HuH-7 (cell line): ENCODE data around the gene ABLIM1.

ENCODE experiments used
- DNase-seq: peaks from one replicate; pipeline ENCODE4 v3.0.0; 2011; ENCODE audit warnings: low spot score

The ABLIM1 gene

DNA sequence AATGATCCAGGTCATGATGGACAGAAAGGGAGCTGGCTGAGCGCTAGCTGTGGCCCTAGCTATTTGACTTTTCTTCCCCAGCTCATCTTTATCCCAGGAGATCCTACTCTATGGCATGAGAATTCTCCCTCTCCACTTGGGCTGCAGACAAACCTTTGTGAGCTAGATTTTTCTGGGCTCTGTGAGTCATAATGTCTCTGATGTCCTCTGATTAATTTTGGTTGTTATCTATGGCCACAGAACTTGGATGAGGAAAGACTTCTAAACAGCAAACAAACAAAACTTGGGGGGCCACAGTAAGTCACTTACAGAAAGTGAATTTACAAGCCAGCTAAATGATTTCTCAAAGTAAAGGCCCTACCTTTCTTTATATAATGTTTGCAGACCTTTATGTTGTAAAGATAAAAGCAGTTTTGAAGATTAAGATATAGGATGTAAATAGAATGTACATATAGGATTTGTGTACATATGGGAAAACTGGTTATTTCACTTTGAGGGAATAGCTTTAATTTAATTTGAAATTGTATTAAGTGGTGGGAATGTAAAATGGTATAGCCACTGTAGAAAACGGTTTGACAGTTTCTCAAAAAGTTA lies 10.4 kb downstream of the ABLIM1 start:
- no peak for DNase-seq

DNA sequence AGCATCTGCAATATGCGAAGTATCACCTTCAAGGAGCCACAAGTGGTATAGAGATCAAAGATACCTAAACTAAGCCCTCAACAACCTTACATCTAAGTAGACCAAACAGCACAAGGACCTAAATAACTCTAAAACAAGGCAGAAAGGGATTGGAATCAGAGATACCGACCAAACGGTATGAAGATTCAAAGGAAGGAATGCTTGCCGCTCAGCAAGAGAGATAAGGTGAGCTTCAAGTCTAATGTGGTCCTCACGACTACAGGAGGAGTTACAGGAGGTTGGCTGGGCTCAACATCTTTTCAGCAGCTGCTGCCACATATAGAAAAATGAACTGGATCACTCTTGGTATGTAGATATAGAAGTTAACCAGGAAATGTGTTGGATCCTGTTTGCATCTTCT lies 11.6 kb downstream of the ABLIM1 start:
- no peak for DNase-seq

DNA sequence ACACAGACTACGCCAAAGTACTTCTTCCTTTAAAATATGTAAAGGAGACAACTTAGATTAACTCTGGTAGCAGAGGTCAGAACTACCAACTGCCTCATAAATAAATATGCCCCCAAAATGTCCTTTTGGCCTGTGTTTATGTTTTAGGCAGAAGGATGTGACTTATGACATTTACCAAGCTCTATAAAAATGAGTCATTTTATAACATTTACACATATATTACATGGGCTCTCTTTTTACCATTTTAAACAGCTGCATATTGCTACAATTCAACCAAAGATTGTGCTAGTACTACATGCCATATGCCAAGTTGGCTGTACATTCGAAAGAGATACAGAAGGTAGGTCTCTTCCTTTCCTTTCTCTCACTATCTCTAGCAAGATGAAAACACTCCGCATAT lies 12.4 kb downstream of the ABLIM1 start:
- DNase-seq = no peak

DNA sequence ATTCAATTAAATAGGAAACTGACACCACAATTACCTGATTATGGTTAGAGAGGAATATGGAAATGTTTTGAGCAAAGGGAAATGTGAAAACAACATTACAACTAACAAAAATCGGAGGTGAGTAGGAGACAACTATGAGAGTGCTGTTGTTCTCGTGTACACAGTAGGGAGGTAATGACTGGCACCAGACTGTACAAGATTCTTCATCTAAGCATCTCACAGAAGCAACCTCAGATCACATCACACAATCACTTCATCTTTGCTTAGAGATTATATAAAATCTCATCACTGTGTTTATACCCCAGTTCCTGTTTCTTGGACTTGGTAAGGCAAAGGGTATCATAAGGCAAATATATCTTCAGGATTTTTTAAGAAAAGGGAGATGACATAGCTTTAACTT lies 14.9 kb downstream of the ABLIM1 start:
- DNase-seq = no peak

DNA sequence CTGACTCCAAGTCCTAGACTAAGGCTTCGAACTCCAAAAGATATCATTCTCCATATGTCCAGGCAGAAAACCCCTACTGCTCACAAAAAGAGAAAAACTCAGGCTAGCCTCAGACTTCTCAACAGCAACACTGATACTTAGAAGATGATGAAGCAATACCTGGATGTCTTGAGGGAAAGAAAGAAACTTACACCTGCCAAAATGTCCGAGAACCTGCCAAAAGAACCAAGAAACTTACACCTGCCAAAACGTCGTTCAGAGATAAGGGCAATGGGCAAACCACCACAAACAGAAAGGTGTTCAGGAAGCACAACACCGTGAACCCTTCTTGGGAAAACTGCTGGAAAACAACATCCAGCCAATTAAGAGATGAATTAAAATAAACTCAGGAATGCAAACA lies 15.3 kb downstream of the ABLIM1 start:
- no peak for DNase-seq

DNA sequence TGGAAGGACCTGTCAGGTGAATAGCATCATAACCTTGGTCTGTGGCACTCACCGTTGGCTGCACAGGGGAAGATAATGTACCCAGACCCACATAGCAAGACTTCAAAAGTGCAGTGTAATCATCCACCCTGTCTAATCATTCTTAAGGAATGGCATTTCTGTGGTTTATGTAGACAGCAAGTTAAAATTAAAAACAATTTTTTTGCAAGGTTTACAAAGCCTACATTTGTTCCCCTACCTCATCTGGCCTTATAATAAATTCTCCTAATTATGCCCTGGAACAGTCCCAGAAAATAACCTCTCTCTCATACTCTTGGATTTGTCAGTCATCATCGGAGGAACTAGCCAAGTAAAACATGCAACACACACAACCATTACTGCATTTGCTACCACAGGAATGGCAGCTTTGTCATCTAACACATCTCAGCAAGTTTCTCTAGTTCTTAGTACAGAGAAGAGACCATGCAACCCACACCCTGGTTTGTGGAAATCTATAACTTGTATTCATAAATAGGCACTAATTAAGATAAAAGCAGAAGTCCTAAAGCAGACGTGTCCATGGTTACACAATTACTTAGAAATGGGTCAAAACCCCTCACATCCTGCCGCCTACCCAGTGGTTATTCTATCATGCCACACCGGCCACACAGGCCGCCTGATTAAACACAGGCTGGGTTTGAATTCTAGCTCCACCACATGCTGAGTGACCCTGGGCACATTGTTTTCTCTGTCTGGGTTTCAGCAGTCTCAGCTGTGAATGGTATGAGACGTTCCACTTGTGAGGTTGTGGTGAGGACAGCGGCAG lies 19.1 kb downstream of the ABLIM1 start:
- no peak for DNase-seq

DNA sequence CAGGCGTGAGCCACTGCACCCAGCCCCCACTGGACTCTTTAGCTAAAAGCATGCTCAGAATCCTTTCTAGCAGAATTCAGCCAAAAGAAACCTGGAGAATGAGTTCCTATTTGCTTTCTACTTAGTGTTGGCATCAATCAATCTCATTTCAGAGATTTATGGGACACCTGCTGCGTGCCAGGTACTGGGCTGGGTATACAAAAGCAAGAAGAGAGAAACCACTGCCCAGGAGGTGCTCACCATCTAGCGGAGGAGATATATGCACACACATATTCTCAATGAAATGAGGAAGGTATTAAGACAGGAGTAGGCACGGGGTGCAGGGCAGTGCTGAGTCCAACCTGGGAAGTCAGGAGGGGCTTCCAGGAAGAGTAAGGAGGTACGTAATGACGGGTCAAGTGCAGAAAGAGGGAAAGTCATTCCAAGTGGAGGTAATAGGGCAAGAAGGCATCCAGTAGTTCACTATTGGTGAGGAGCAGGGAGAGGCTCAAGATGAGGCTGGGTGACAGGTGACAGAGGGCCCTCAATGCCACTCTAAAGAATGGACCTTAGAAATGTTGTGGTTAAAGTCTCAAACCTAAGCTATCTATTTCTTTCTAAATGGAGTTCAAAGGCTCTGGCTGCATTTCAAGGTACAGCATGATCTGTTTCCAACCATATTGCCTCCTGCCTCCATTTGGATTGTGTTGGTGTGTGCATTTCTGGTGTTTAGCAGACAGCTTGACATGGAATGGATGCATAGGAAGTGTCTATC lies 22.1 kb downstream of the ABLIM1 start:
- no peak for DNase-seq

DNA sequence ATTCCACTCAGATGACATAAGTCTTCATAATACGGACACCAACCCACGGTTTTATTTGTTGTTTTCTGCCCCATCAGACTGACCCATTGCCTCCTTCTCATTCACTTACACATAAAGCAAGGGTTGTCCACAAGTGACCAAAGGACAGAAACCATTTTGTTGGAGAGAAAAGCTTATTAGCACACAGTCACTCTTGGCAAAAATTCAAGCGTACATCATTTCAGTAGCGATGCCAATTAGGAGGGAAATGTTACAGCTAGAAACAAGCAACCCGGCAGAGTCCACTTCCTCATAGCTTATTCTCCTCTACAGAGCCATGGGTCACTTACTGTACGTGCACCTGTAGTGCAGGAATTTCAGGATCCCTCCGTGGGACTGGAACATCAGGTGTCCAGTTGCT lies 23.0 kb downstream of the ABLIM1 start:
- DNase-seq = no peak

DNA sequence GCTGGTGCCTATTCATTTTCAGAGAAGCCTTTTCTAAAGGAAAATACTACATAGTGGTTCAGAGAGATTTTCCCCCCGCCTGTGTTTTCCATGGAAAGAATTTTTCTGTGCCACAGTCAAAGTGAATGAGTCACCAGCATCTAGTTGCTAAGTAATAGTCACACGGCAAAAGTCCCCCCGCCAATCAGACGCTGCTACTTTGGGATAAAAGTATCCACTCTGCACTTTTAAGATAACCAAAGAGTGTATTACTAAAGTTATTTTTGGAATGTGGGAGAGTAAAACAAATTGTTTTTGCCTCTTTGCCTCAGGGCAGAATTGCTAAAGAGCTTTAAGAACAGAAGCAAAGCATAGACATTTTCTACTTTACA lies 23.5 kb downstream of the ABLIM1 start:
- DNase-seq = no peak

DNA sequence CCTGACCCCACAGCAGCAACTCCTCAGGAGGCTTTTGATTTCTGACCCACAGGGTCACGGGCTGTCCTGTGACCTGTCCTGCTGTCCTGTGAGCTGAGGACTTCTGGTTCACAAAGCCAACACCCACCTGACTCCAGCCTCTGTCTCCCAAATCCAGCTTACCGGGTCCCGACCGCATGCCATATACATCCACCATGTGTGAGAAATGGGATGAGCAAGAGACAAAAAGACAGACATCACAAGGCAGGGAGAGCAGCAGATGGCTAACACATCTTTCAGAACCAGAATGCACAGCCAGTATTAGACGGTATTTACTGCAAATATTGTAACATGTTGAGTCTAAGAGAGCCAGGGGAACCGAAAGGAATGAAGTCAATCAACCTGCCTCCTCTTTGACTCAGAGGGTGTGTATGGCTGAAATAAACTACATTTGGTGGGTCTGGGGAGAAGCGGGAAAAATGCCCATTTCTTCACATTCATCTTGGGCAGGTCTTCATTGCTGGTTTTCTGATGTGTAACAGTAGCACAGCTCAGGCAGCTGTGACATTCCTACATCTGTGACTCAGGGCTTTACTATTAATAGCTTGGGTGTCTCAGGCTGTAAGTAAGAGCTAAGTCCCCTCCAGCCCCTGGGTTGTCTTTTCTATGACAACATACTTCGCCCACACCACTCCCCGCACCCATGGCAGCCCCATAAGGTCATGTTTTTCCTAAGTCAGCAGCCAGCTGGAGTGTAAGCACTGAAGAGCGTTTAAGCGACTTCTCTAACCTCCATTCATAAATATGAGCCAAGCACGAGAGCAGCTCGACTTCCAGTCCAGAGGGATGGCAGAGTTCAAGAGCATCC lies 25.0 kb downstream of the ABLIM1 start:
- DNase-seq = no peak

DNA sequence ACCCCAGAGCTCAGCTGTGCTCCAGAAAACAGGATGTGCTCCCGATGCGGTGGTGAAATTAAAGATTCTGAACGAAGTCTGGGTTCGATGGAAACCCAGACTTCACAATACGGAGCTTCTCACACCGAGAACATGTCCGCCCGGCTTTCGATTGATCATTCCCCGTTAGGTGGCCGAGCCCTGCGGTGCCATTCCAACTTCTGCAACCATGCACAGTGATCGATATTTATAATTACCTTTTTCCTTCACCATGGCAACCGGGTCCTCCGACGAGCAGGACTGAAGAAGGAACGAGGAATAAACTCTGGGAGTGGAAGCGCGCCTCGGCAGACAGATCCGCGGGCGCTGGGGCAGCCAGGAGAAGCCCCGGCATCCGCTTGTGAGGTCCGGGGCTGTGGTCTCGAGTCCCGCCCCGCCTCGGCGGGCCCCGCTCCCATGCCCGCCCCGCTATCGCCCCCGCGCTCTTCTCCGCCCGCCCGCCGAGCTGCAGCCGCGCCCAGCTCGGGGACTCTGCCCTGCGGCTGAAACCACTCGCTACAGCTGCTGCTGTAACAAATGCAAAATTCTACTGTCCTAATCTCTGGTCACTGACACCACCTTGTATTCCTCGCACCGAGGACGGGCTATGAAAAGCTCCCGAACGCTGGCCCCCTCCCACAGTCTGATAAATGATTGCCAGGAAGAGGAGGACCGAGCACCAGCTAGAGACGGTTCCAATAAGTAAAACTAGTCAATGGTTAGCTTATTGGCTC lies 26.2 kb downstream of the ABLIM1 start:
- DNase-seq = peak; percentile 60

DNA sequence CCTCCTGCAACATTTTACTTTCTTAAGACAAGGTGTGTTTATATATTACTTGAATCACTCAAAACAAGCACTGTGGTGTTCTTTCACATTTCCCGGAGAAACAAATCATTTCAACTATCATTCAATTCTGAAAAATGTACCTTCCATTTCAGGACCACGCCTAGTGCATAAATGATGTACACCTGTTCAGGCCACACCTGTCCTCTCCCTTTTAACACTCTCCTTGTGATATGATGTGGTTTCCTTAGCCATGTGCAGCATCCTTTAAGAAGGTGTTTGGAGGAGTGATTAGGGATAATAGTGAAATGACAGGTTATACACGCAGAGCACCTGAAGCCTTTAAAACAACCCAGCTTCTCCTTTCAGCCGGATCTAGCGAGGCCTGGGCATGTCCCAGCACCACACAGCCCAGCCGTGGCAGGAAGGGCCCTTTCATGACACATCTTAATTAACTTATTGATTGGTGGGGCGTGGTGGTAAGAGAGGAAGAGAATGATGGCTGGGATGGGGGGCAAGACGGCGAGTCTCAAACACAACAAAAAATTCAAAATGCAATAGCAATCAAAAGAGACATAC lies 26.9 kb downstream of the ABLIM1 start:
- DNase-seq = no peak

DNA sequence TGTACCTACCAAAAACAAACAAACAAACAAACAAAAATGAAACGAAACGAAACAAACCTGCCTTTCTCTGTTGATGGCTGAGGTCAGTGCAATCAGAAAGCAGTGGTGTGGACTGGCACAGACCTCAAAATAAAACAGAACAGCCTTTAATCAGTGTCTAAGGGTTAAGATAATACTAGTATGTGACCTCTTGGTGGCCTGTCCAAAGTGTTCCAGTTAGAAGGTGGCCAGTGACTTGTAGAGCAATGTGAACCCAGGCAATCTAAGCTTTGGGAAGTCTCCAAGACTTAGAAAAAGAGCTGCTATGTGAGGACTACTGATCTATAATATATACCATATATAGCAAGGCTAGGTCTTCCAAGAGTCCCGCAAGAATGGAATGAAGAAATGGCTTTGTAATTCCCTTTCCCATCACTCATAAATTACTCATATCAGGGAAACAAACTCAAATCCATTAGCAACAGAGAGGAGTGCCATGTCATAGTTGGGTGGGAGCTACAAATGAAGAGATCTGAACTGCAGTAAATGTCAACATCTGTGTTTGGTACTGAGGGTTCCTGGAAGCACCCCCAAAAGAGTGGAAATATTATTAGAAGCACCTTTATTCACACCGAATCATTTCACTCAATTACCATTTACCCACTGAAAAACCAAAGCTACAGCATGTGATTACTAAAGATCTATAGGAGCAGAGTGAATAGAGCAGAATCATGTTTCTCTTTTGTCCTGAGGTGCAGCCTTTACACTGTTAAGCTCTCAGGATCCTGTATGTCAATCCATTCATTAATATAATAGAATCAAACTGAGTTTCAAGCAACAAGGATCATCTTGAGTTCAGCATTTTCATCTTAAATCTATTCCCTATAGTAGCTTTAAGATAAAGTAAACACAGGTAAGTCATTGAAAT lies 28.0 kb downstream of the ABLIM1 start:
- no peak for DNase-seq

DNA sequence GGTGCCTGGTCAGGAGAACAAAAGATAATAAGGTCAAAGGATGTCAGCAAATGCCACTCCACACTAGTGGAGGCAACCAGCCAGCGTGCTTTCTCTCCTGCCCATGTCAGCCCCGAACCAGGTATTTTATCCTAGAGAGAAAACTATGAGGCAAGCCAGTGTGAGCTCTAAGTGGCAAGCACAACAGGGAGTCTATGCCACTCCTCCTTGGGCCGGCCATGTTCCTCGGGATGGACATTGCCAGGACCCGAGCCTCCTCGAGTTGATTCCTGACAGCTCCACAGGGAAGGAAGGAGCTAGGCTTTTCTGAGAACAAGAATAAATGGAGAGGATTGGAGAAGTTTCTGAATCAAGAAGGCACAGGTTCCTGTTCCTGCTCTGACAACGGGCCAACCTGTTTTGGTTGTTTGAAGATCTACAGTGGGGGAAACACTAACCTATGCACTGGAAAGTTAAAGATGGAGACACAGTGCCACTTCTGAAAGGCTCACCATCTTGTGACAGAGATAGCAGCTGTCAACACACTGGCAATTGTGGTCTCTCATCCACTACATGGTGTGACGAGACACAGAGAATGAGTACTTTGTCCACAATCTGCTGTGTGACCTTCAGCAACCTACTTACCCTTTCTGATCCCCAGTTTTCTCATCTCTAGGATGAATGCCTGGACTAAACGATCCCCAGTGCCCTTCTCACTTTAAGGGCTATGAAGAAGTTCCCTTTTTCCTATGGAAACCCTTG lies 28.8 kb downstream of the ABLIM1 start:
- no peak for DNase-seq

DNA sequence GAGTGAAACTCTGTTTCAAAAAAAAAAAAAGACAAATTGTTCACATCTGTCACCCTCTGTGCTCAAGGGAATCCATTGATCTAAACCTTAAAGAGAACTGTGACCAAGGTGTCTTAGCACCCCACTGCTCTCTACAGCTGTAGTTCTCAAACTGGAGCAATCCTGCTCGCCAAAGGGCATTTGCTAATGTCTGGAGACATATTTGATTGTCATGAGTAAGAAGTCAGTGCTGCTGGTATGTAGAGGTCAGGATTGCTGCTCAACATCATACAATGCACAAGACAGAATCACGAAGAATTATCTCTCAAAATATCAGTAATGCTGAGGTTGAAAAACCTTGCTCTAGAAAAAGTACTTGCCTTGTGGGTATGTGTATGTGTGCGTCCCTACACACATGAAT lies 30.0 kb downstream of the ABLIM1 start:
- DNase-seq = no peak

DNA sequence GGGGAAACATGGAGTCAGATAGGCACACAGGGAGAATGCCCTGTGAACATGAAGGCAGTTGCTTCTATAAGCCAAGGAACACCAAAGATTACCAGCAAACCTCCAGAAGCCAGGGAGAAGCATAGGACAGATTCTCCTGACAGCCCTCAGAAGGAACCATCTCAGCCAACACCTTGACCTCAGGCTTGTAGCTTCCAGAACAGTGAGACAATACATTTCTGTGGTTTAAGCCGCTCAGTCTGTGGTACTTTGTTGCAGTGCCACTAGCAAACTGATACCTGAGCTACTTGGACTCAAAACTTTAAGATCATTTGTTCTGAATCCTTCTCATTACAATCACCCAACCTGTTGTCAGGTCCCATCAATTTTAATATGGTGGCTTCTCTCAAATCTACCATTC lies 31.2 kb downstream of the ABLIM1 start:
- DNase-seq = no peak

DNA sequence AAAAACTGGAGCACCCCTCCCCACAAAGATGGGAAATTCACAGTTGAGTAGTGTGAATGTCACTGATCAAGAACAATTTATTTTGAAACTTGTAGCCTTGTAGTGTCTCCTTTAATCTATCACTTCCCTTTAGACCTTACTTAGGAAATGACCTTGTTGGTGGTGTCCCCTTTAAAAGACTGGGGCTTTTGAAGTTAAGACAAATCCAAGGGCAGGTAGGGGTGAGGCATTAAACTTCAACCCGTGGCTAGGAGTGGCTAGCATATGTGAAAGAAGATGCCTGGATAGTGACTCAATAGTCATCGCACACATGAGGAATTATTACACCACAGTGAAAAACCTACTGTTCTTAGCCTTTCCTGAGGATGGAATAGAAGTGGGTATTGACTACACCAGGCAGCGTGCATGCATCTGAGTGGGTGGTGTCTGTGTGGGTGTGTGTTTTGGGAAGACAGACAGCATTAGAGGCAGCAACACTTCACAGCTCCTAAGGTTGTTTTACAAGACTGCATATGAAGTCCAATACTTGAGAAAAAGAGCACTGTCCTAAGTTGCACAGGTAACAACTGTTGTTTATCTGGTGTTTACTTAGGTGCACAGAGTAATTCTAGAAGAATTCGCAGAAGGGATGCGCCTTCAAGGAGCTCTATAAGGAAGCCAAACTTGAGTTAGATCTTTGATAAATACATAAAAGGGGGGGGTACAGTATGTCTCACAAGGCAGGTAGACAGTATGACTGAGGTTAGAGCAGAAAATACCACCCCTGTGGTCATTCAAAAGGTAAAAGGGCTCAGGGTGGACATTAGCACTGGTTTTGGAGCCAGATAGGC lies 32.9 kb downstream of the ABLIM1 start:
- no peak for DNase-seq

DNA sequence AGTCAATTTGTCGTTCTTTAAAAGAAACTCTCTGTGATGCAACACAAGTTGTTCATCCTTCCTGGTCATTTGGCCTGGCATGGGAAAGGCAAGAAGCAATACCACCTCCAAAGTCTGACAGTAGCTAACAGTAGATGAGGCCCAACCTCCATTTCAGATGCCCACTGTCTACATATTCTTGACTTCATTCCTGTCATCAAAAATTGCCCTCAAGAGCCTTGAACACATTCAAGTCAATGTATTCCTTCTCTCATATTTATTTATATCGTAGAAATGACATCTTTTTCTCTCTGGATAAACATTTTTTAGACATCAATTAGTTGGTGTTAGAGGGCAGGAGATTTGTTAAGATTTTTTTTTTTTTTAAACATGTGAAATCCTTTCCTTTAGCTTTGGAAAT lies 33.7 kb downstream of the ABLIM1 start:
- DNase-seq = no peak
